Body of pancreas (tissue), 4 donors: Measurements from ENCODE around the gene DNAI1. TPM values are rescaled to one million over a fixed set of nuclear protein-coding genes. Genes with fewer than 3 reads are reported as not detected.
A peak's percentile ranks its signal among the peaks of the same experiment; 100 is the strongest.

Source experiments
- ATAC-seq: fragments of 150-250 bp; one replicate; pipeline ENCODE4 v1.9.1; 2016
- DNase-seq, 4 donors: peaks; one replicate each; pipeline ENCODE4 v3.0.0-alpha.2; 2019
- H3K27ac ChIP-seq, 4 donors: fragments of 200-600 bp; sonication (generic); 1 replicate in 3 of 4; 2 replicates in 1 of 4; pipeline versions ENCODE4 v1.5.1 to v1.6.1; 2016 to 2019; ENCODE audit warnings: mild to moderate bottlenecking in 1 of 4, mixed read lengths in 1 of 4, moderate library complexity in 1 of 4
- H3K27me3 ChIP-seq, 2 donors: fragments of 200-600 bp; sonication (generic); one replicate each; pipeline ENCODE4 v1.6.0; 2016; ENCODE audit warnings: mild to moderate bottlenecking in 1 of 2
- H3K36me3 ChIP-seq, 2 donors: fragments of 200-600 bp; sonication (generic); replicated peaks in 1 of 2; 2 replicates each; pipeline ENCODE4 v1.5.1; 2016; ENCODE audit warnings: low read depth in 2 of 2; ENCODE audit not compliant: insufficient read depth in 1 of 2
- H3K4me1 ChIP-seq: fragments of 200-600 bp; sonication (generic); one replicate; pipeline ENCODE4 v1.6.0; 2016
- H3K4me3 ChIP-seq, 2 donors: fragments of 200-600 bp; sonication (generic); 1 replicate in 1 of 2; 2 replicates in 1 of 2; pipeline ENCODE4 v1.5.1; 2016 to 2019
- H3K9me3 ChIP-seq, 3 donors: fragments of 200-600 bp; sonication (generic); 1 replicate in 2 of 3; 2 replicates in 1 of 3; pipeline ENCODE4 v1.5.1; 2016
- POLR2A ChIP-seq, 3 donors: fragments of 450-650 bp; IDR thresholded peaks; one replicate each; pipeline ENCODE4 v1.6.1; 2016; ENCODE audit warnings: antibody characterized with exemption in 3 of 3, mild to moderate bottlenecking in 2 of 3
- WGBS, 2 donors: methylation state at CpG; one replicate each; pipeline ENCODE4 v1.1.5; 2017; 5-methylcytosine and 5-hydroxymethylcytosine counted together
- intact Hi-C: fragments of 100-400 bp; cut with DNase I; formaldehyde crosslinking; loops from one replicate; pipeline ENCODE4 v1.15.1; 2023
- total RNA-seq, 2 donors: library from RNA; depleted of rRNA; stranded (reverse); fragments of >200 nt; gene quantifications; one replicate each; pipeline ENCODE4 v1.1.0, GENCODE V29; 2016
- TF ChIP-seq, protein P1 (sequence below), 7 experiments: fragments of 450-650 bp in 4 of 7; fragments of 200-600 bp in 3 of 7; sonication (generic) in 3 of 7; IDR thresholded peaks; one replicate each; pipeline ENCODE4 v1.5.1; 2016 to 2019; ENCODE audit warnings: antibody characterized with exemption in 7 of 7

DNAI1 gene
- total RNA-seq, 2 donors from 2014 or later: 0.99 to 2.1 TPM

- Histone ChIP-seq H3K27ac (no peak overlapping the region), H3K27me3 (no peaks in the 10 kb centered on the region), H3K36me3 (no peaks in the 10 kb centered on the region), H3K4me1 (peaks cover 13% of the 10 kb centered on the region), H3K4me3 (no peak overlapping the region), H3K9me3 (no peaks in the 10 kb centered on the region)
- DNase-seq (no peak), ATAC-seq (no peak)
- no peak for TF ChIP-seq POLR2A (IDR thresholded peaks at IDR 0.05)
- TF ChIP-seq, protein P1, sequence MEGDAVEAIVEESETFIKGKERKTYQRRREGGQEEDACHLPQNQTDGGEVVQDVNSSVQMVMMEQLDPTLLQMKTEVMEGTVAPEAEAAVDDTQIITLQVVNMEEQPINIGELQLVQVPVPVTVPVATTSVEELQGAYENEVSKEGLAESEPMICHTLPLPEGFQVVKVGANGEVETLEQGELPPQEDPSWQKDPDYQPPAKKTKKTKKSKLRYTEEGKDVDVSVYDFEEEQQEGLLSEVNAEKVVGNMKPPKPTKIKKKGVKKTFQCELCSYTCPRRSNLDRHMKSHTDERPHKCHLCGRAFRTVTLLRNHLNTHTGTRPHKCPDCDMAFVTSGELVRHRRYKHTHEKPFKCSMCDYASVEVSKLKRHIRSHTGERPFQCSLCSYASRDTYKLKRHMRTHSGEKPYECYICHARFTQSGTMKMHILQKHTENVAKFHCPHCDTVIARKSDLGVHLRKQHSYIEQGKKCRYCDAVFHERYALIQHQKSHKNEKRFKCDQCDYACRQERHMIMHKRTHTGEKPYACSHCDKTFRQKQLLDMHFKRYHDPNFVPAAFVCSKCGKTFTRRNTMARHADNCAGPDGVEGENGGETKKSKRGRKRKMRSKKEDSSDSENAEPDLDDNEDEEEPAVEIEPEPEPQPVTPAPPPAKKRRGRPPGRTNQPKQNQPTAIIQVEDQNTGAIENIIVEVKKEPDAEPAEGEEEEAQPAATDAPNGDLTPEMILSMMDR (IDR thresholded peaks at IDR 0.05): no peak
- WGBS, 2 donors: 82 to 84% methylated on average over 5 to 7 of the region's 7 CpGs
- intact Hi-C loops: no loop called here
Measured at GRCh38 chr9:34546102-34546833, 87.7 kb downstream of the DNAI1 start.

- peak; percentile 30 for ATAC-seq
- TF ChIP-seq POLR2A (IDR thresholded peaks at IDR 0.05): no peak
- TF ChIP-seq, protein P1 (IDR thresholded peaks at IDR 0.05): peak; percentile 23 to 54 (median 44)
- WGBS, 2 donors: 60 to 65% methylated on average over 11 to 16 of the region's 16 CpGs
- H3K4me3 ChIP-seq: no peak overlapping the region
- H3K4me1 ChIP-seq: peaks cover 13% of the 10 kb centered on the region
- intact Hi-C loops: no loop called here
- no peaks in the 10 kb centered on the region for H3K9me3 ChIP-seq
- DNase-seq: peak; percentile 48 to 65 (median 56)
- no peak overlapping the region for H3K27ac ChIP-seq
- H3K27me3 ChIP-seq: no peaks in the 10 kb centered on the region
- H3K36me3 ChIP-seq: no peaks in the 10 kb centered on the region
Measured at GRCh38 chr9:34546834-34547827, 88.5 kb downstream of the DNAI1 start.

DNA sequence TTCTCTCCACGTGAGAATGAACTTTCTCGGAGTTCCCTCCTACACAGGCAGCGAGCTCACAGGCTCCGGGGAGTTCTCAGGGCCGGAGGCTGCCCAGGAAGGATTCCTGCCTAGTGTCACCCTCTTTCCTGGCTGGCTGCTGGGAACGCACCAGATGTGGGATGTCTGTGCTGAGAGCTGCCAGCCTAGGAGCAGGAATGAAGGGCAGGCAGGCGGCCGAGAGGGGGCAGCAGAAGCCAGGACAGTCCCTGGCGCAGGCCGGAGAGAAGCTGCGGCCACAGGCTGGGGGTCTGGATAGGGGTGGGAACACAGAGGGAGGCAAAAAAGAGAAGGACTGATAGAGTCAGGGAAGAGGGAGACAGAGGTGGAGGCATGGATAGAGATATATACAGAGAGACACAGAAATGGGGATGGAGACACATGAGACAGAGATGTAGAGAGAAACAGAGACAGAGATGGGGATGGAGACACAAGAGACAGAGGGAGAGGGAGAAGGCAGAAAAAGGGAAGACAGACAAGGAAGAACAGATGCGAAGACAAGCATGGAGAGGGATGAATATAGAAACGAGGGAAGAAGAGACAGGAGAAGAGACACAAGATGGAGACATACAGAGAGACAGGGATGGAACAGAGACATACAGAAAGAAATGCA is 89.5 kb downstream of the DNAI1 start:
- Histone ChIP-seq H3K4me3 (no peak overlapping the region), H3K4me1 (peaks cover 13% of the 10 kb centered on the region), H3K9me3 (no peaks in the 10 kb centered on the region), H3K36me3 (no peaks in the 10 kb centered on the region), H3K27ac (no peak overlapping the region), H3K27me3 (no peaks in the 10 kb centered on the region)
- TF ChIP-seq, protein P1 (IDR thresholded peaks at IDR 0.05): peak; percentile 73 to 95 (median 88)
- no peak for TF ChIP-seq POLR2A (IDR thresholded peaks at IDR 0.05)
- WGBS, 2 donors: 6 to 13% methylated on average over 9 to 13 of the region's 13 CpGs
- peak; percentile 82 to 91 (median 89) for DNase-seq
- intact Hi-C loops: no loop called here
- peak; percentile 88 for ATAC-seq

DNA sequence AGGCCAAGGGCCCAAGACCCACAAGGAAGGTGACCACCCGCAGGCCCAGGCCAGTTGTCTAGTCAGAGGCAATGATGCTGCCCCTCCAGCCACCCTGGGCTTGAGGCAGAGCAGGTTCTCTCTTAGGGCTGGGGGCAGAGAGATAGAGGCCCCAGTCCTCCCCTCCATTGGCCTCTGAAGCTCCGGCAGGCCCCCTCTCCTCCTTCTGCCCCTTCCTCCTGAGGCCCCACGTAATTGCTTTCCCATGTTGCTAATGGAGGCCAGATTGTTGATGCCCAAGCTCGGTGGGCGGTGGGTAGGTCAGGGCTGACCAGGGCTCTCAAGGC is 90.8 kb downstream of the DNAI1 start:
- no peaks in the 10 kb centered on the region for H3K9me3 ChIP-seq
- intact Hi-C loops: no loop called here
- H3K27ac ChIP-seq: no peak overlapping the region
- WGBS, 2 donors: 86 to 89% methylated on average over 4 to 5 of the region's 5 CpGs
- DNase-seq: no peak
- H3K4me3 ChIP-seq: no peak overlapping the region
- no peaks in the 10 kb centered on the region for H3K27me3 ChIP-seq
- H3K4me1 ChIP-seq: peaks cover 8% of the 10 kb centered on the region
- TF ChIP-seq, protein P1 (IDR thresholded peaks at IDR 0.05): no peak
- no peak for TF ChIP-seq POLR2A (IDR thresholded peaks at IDR 0.05)
- H3K36me3 ChIP-seq: no peaks in the 10 kb centered on the region
- no peak for ATAC-seq
